Right ventricle myocardium superior (tissue), 1 donor: ENCODE measurements around the gene TPR. TPM values are rescaled to one million over a fixed set of nuclear protein-coding genes. Genes with fewer than 3 reads are reported as not detected.

Experiments used
- ATAC-seq: fragments of 200-7000 bp; cut with Tn5 transposase; one replicate; pipeline ENCODE4 v1.9.1; 2020; ENCODE audit warnings: mild to moderate bottlenecking; ENCODE audit not compliant: poor library complexity
- DNase-seq: peaks from one replicate; pipeline ENCODE4 v3.0.0-alpha.2; 2020
- intact Hi-C: fragments of 100-400 bp; cut with DNase I; formaldehyde crosslinking; loops from one replicate; pipeline ENCODE4 v1.11.2; 2022
- total RNA-seq: library from RNA; stranded (reverse); fragmentation: NEBNext Ultra II Directional; extraction: Animal tissue kit (Norgen Biotek cat#: 25700); gene quantifications from one replicate; pipeline ENCODE4 v1.2.1, GENCODE V29; 2021
- donor health status: DM: no; HTN: yes; CAD: no; lungs with severe emphysema.

TPR gene
- total RNA-seq, 1 donor from 2014 or later, result 41.4 TPM

DNA sequence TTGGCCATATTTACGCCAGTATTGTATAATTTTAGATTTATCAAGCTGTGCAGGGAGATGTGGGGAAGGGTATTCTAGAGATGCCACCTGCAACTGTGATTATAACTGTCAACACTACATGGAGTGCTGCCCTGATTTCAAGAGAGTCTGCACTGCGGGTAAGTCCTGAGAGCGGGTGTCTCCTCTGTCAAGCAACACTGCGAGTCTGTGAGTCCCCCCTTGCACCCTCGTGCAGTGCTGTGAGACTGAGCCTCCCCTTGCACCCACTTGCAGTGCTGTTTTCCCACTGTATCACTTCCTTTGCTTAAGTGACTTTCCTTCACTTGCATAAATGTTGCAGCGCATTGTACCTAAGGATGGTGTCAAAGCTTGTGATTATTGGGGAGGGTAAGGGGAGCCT lies 75.0 kb downstream of the TPR start:
- DNase-seq, result no peak
- intact Hi-C loops, result no loop called here
- ATAC-seq, result no peak

DNA sequence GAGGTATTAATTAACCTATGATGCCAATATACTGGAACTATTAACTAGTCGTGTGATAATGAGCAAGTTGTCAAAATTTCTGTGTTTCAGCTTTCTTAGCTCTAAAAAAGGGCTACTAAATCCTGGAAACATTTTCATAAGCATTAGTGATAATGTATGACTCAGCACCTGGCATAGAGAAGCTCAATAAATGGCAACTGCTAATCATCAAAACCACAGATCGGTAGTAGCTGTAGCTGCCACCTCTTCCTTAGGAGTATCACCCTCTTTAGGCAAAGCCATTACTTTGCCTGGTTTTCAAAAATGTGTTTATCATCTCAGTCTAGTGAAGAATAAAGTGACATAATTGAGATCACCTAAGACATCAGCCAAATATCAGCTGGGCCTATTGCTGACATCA lies 75.5 kb downstream of the TPR start:
- intact Hi-C loops, result no loop called here
- no peak for ATAC-seq
- DNase-seq, result no peak

DNA sequence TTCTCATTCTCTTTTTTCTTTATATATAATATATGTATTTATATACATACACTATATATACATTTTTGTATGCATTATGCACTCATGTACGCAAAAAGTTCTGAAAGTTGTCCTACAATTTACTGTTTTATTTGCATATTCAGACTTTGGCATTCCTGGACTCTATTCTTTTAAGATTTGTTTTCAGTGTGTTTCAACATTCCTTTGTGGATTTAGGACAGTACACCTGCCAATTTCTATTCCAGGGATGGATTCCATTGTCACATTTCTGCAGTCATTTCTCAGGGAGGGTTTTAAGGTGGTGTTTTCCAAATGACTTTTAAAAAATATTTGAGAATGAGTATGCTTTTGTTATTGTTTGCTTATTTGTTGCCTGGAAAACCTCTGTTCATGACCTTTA lies 76.2 kb downstream of the TPR start:
- intact Hi-C loops, result no loop called here
- DNase-seq, result no peak
- no peak for ATAC-seq

DNA sequence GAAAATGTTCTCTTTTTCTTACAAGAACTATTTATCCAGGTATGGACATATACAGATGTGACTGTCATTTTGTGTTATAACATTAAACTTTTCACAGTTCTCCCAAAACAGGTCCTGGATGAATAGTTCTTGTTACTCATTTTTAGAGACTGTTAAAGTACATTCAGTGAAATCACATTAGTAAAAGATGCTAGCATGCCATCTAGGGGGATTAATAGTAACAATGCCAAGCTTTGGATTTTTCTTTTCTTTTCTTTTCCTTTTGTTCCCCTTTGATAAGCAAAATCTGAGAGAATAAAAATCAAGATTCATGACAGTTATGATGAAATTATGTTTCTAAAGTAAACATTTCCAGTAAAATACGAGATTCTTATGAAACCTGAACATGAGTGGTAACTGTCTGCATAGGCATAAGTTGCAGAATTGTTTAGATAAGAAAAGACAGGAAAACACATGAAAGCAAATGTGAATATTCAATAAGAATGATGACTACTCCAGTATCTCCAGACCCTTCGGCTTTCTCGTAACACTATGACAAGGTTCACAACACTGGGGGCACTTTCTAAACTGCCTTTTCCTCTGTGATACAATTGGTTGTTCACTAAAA lies 77.5 kb downstream of the TPR start:
- intact Hi-C loops, result no loop called here
- ATAC-seq (no peak), DNase-seq (no peak)

DNA sequence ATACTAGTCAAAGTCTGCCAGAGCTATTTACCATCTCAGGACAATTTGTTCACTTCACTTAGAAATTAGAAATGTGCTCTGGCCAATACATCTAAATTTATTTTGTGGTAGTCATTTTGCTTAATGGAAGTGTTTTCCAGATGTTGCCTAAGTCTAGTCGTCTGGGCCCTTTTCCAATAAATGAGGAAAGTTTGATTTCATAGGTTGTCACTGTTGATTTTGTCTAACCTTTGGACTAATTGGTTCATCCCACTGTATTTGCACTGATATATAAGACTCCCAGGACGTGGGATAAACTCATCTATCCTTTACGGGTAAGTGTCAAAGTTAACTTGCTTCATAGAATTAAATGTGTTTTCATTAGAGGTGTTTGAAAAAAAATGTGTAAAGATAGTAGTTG lies 79.1 kb downstream of the TPR start, which contains the start of gene PRG4:
Gene PRG4 (plus strand): TSS at position 300 of the 400 bp plus-strand sequence.
- intact Hi-C loops, result no loop called here
- DNase-seq (no peak), ATAC-seq (no peak)

DNA sequence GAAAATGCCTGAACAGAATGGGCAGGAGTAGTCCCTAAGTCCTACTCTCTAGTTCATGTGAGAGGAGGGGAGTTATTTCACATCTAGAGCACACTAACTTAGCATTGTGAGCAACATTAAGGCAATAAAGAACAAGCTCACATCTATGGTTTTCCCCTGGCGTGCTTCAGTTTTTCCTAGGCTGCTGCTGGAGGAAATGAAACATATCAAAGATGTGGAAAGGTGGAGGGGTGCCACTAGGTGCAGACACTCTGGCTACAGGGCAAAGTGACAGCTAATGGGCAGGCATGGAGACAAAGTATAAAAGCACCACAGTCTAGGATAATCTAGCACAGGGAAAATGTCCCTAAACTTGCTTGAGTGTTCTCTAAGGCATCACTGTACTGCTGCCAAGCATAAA lies 82.2 kb downstream of the TPR start:
- intact Hi-C loops, result no loop called here
- no peak for ATAC-seq
- no peak for DNase-seq

DNA sequence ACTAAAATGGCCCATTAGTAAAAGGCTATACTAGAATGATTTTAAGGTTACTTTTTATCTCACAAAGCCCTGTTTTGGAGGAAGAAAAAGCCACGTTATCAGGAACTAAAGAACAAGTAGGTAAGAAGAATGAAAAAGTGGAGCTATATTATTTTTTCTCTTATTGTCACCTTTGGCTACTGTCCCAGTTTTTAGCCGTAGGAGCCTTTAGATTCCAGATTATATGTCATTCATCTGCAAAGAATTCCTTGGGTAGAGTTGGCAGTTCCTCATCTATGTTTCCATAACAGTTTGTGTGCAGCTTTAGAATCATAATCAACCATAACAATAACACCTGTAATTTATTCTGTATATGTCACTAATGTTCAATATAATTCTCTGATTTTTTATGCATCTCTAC lies 83.8 kb downstream of the TPR start:
- ATAC-seq, result no peak

DNA sequence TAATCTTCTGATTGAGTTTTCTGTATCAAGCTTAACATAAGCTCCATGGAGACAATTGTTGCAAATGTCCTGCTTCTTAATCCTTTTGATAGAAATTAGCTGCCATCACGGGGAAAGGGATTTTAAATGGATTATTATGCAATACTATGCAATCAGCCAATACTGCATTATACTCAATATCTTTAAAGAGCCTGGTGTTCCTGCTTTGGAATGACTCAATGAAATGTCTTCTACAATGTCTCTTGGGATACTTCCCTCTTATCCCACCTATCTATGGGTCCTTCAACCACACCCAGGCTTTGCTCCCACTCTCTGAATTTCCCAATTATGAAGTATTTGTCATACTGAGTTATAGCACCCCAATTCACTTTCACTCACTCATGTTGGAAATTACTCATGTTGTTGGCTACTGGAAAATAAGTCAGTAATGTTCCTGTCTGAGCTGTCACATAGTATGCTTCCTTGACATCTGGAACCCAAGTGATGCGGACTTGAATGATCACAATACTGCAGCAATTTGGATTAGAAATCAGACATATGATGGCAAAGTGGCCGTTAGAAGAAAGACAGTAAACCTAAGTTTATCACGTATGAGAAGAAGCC lies 85.0 kb downstream of the TPR start:
- ATAC-seq (no peak), DNase-seq (no peak)
- intact Hi-C loops, result no loop called here

More for the DNA sequence above, 83.8 kb downstream of the TPR start:
- intact Hi-C loops, result no loop called here
- DNase-seq, result no peak

DNA sequence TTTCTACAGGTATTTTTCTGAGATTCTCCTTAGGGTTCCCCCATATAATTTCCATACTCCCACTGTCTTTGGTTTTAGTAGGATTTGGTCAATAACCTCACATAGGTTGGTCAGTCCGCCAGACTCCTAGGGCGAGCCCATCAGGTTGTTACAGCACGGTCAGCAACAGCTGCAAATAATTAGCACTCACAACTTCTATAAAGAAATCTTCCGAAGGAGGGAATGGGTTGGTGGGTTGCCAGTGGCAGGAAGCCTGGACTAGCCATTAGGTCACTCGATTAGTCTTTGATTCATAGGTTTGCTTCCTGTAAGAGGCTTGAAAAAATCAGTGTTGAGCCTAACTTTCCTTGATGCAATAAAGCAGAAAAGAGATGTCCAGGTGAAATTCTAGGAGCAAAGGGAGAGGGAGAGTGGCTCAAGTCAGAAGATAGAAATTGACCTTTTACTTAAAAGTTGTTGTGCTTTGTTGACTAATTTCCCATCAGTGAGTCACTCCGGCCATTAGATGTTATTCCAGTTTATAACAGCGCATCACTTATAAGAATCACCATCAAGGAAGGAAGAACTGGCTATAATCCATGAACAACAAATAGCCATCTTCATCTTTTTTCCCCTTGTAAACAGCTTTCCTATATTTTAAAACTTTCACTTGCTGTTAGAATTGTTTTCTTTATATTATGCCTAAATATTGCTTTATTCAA lies 88.3 kb downstream of the TPR start:
- ATAC-seq, result no peak
- no peak for DNase-seq
- intact Hi-C loops, result no loop called here

DNA sequence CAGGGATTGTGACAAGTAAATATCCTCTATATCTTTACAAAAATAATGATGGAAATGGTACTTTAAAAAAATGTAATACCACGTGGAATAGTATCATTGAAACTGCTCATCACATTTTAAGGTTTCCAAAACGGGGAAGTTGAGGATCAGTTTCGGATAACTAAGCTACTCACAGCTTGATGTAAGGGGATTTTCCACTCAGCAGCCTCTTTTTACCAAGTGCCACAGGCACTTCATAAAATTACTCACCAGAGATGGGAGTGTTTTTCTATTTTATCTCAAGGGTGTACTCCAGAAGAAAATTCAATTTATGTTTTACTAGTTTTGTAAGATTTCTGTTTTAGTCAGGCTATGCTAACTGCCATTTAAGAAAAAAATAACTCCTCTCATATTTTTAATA lies 91.7 kb downstream of the TPR start:
- ATAC-seq (no peak), DNase-seq (no peak)
- intact Hi-C loops, result no loop called here

DNA sequence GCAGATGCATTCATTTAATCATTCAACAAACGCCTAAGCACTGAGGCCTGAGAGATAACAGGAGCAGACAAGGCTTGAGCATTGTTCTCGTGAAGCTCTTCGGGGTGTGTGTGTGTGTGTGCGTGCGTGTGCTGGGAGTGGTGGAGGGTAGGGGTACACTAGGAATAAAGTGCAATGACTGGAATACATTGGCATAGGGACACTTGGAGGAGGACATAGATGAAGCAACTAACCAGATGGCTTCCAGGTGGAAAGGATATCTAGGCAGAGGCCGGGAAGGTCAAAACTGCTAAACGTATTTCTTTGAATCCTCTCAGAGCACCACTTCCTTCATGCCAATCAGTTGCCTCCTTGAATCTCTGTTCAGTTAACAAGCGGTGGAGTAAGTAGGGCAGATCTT lies 92.6 kb downstream of the TPR start:
- intact Hi-C loops, result no loop called here
- ATAC-seq (no peak), DNase-seq (no peak)

DNA sequence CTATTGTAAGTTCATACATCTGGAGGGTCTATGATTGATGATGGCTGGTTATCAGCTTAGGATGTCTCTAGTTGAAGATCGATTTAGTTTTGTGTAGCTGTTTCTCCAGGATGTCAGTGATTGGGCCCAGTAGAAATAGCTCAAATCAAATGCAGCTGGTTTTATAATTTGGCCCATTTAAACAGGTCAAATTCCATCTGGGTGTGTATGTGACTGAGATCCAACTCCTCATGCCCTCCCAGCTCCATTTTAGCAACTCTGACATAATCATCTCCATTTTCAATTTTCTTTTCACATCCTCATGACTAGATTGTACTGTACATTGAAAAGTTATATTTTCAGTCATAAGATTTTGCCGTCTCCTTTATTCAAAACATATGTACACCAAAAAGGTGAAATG lies 99.2 kb downstream of the TPR start:
- intact Hi-C loops, result no loop called here
- DNase-seq, result no peak
- no peak for ATAC-seq

DNA sequence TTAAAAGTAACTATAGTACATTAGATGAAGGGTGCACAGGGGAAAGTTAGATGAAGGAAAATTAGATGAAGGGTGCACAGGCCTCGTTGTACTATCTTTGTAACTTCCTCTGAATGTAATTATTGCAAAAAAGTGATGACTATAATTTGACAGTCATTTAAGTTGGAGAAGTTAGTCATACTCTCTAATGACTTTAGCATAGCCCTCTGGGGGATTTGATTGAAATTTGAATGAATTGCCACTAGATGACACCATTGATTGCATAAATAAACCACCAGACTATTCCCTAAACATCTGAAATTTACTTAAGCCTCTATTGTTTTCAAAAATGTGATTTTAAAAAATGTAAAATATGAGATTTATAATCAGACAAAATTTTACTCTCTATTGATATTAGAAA lies 102.6 kb downstream of the TPR start:
- intact Hi-C loops, result no loop called here
- DNase-seq, result no peak
- no peak for ATAC-seq

DNA sequence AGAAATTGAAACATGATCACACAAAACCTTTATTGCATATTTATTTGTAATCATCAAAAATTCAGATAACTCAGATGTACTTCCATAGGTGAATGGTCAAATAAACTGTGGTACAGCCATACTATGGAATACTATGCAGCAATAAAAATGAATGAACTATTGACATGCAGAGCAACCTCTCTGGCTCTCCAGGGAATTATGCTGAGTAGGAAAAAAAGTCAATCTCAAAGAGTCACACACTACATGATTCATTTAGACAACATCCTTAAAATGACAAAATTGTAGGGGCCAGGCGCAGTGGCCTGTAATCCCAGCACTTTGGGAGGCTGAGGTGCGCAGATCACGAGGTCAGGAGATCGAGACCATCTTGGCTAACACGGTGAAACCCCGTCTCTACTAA lies 104.0 kb downstream of the TPR start:
- ATAC-seq (no peak), DNase-seq (no peak)
- intact Hi-C loops, result no loop called here

Other genes with a start within 250 kb of the TPR start
- 0.05 TPM for gene PRG4, start 79.0 kb downstream of the TPR start, total RNA-seq
- 10.2 TPM for gene ODR4, start 585 bp upstream of the TPR start, total RNA-seq
- not detected for gene PDC, start 85.9 kb upstream of the TPR start, total RNA-seq